OCI-LY7 (cell line): ENCODE measurements around the gene ARF5.

Experiments used
- CTCF ChIP-seq: fragments of 200-600 bp; sonication (generic); conservative IDR thresholded peaks from 2 replicates; pipeline ENCODE4 v1.5.1; 2014; ENCODE audit warnings: mild to moderate bottlenecking, antibody characterized with exemption, low read length, moderate library complexity, mixed read lengths
- EZH2phosphoT487 ChIP-seq: fragments of 200-600 bp; sonication (generic); IDR thresholded peaks from 2 replicates; pipeline ENCODE4 v1.6.1; 2018; ENCODE audit warnings: low read depth, borderline replicate concordance, mild to moderate bottlenecking, mixed run types, antibody characterized with exemption, low read length, moderate library complexity, mixed read lengths

GRCh38 chr7:127618775-127619174 is 30.6 kb downstream of the ARF5 start:
- TF ChIP-seq EZH2phosphoT487 (no peak), CTCF (no peak)
